ENCODE measurements around the gene GPR146.

GRCh38 chr7:1019255-1019785 lies 25.0 kb upstream of the GPR146 start:
- TF ChIP-seq EZH2 (optimal IDR thresholded peaks at IDR 0.05; ENCODE audit: low read depth, low read length): no peak
- no peak for TF ChIP-seq CTCF (IDR thresholded peaks at IDR 0.05; ENCODE audit: low read length)
- no peak for TF ChIP-seq EZH2phosphoT487 (IDR thresholded peaks at IDR 0.05; ENCODE audit: low read length)

All from MM.1S (cell line).